ENCODE results near the gene LINGO3.
"Not testable (repeated sequence)": the region's sequence is repeated elsewhere in the genome, so short reads cannot be mapped to it uniquely, and the experiment has no call there.

Gene LINGO3

DNA sequence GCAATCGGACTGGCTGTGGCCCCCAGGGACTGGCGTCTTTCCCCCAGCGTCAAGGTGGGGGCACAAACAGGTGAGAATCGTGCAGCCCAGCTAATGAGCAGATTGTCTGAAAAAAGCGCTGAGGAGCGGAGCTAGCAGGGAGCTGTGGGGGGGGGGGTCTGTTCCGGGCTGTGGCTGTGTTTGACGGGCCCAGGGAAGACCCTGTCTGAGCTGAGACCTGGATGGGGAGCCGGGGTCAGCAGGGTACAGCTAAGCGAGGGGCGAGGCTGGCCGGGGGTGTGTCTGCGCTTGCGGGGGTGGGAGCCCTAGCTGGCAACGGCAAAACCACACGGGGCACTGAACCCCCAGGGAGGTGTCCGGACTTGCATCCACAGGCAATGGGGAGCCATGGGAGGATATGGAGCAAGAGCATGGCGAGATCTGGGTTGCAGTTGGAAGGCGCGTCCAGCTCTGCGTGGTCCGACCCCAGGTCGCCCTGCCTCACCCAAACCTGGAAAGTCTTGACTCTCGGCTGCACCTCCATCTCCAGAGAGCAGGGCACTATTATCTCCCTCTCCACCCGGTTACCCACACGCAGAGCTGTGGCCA is 4.6 kb downstream of the LINGO3 start:
- no peak for DNase-seq

DNA sequence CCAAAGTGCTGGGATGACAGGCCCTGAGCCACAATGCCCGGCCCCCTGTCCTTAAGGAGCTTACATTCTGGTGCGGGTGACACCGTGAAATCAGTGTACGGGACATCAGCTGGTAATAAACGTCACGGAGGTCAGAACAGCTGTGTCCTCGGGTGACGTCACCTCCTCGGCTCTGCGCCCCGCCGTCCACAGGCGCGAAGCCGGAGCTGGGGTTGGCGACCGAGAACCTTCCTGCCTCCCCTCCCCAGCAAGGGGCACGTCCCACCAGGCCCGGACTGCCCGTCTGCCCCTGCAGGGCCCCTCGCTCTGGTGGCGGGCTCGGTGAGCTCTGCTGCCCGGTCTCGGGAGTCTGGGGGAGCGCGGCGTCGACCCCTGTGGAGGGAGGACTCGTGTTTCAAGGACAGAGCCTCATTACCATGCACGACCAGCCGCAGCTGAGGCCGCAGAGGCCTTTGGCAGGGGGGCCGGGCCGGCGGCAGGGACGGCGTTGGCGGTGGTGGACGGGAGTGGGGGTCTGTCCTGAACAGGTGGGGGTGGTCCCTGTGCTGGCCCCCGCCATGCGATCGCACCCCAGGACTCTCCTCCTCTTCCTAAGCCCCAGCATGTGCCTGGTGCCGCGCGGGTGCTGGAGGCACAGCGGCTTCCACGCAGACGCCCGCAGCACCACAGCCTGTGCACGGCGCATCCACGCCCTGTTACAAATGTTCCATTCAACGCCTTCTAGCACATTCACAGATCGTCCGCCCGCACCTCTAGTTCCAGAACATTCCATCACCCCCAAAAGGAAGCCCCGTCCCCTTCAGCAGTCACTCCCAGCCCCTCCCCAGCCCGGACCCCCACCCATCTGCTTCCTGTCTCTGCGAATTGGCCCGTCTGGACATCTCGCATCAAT is 5.4 kb downstream of the LINGO3 start:
- DNase-seq = no peak

- no peak for DNase-seq
Measured at GRCh38 chr19:2300533-2300932, 7.4 kb downstream of the LINGO3 start.

DNA sequence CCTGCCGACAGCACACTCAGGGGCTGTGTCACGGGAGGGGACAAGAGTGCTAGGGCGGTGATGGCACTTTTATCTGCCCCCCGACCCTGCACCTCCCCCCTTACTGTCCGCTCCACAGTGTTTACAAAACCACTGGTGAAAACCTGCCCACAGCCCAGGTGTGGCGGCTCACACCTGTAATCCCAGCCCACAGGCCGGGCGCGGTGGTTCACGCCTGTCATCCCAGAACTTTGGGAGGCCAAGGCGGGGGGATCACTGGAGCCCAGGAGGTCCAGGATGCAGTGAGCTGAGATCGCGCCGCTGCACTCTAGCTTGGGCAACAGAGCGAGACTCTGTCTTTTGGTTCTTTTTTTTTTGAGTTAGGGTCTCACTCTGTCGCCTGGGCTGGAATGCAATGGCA is 11.8 kb downstream of the LINGO3 start:
- DNase-seq = no peak

- no peak for DNase-seq
Measured at GRCh38 chr19:2294687-2295335, 13.1 kb downstream of the LINGO3 start.

DNA sequence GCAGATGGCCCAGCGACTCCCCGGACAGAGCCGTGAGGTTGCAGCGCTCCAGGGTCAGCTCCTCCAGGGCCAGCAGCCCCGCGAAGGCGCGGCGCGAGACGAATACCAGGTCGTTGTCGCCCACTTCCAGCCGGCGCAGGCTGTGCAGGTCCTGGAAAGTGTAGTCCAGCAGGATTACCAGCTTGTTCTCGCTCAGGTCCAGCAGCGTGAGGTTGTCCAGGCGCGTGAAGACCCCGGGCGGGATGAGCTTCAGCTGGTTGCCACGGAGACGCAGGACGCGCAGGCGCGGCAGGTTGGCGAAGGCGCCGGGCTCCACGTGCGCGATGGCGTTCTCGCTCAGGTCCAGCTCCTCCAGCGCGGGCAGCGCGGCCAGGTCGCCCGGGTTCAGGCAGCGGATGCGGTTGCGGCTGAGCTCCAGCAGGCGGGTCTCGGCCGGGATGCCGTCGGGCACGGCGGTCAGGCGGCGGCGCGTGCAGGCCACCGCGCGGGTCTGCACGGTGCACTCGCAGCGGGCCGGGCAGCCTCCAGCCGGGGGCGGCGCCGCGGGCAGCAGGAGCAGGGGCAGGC is 16.7 kb downstream of the LINGO3 start:
- DNase-seq = no peak

- no peak for DNase-seq
Measured at GRCh38 chr19:2290441-2291184, 17.3 kb downstream of the LINGO3 start.

- peak; percentile 39 for DNase-seq
Measured at GRCh38 chr19:2289714-2290435, 18.1 kb downstream of the LINGO3 start.

- DNase-seq = no peak
Measured at GRCh38 chr19:2288818-2289713, 18.9 kb downstream of the LINGO3 start.

DNA sequence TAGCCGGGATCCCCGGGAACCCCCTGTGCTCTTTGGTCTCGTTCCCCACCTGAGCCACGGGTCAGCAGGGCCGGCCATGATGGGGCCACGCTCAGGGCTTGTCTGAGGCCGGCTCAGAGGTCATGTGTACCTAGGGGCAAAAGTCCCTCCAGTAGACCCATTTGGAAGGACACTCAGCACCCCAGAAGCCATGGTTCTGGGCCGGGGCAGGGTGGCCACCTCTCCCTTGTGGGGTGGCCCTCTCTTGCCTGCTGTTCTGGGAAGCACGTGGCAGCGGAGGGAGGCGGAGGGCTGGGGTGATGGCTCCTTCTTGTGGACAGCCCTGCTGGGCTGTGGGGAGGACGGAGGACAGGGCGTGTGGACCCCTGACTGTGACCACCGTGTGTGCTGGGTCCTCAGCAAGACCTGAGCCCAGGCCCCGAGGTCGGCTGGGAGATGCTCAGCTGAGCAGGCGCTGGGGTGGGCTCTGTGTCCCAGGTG is 19.6 kb downstream of the LINGO3 start:
- no peak for DNase-seq

- no peak for DNase-seq
Measured at GRCh38 chr19:2287585-2288337, 20.2 kb downstream of the LINGO3 start.

- no peak for DNase-seq
Measured at GRCh38 chr19:2286402-2287140, 21.4 kb downstream of the LINGO3 start.

DNA sequence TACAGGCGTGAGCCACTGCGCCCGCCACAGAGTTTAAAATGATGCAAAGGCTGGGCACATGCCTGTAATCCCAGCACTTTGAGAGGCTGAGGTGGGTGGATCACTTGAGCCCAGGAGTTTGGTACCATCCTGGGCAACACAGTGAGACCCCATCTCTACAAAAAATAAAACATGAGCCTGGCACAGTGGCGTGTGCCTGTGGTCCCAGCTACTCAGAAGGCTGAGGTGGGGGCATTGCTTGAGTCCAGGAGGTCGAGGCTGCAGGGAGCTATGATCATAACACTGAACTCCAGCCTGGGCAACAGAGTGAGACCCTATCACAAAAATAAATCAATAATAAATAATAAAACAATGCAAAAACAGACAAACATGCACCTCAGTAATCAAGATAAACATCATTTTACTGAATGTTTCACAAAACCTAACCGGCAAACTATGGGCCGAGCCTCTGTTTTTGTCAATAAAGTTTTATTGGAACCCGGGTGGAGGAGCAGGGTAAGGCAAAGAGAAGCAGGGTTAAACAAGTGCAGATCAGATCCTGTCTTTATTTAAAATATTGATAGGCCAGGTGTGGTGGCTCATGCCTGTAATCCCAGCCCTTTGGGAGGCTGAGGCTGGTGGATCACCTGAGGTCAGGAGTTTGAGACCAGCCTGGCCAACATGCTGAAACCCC is 24.0 kb downstream of the LINGO3 start:
- DNase-seq = no peak

DNA sequence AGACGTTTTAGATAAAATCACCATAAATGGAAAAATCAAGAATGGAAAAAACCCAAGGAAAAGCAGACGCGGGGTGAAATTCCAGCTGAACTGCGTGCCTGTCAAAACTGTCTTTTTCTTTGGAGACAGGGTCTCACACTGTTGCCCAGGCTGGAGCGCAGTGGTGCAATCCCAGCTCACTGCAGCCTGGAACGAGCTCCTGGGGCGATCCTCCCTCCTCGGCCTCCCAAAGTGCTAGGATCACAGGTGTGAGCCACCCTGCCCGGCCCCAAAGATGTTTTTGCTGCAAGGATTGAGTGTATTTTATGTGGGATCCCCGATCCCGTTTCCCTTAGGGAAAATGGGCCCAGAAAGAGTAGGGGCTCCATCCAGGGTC is 25.1 kb downstream of the LINGO3 start:
- no peak for DNase-seq

DNA sequence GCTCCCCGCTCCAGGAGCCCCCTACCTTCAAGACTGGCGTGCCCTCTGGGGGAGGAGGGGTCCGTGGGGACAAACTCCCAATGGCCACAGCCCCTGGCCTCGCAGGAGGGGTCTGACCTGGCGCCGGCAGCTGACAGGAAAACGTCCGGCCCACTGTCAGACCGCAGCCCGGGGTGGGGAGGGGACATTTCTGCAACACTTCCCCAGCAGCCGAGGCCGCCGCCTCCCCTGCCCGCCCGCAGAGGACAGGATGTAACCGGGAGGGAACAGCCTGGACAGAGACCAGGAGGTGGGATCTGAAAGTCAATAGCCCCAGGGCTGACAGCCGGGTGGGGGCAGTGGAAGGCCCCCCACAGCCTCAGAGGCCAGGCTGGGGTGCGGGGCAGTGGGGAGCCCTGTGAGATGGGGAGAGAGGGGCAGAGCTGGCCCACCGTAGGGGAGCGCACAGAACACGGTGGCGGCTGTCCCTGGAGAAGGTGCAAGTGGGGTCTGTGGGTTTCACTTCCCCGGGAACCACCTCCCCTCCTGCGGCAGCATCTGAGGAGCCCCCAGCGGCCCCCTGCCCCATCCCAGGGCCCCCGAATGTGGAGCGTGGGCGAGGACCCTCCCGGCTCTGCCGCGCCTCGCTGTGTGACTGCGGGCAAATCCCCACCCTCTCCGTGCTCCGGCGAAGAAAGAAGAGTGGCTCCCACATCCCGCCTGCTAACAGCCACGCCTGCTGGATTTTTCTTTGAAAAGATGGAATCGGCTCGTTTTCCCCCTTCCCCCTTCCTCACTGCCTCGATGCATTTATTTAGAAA is 25.7 kb downstream of the LINGO3 start, which contains the start of gene PEAK3:
PEAK3 (minus strand) TSS at position 114 of the 800 bp plus-strand sequence. CDS start 1,244 bp downstream, outside the sequence.
- peak; percentile 21 for DNase-seq

DNA sequence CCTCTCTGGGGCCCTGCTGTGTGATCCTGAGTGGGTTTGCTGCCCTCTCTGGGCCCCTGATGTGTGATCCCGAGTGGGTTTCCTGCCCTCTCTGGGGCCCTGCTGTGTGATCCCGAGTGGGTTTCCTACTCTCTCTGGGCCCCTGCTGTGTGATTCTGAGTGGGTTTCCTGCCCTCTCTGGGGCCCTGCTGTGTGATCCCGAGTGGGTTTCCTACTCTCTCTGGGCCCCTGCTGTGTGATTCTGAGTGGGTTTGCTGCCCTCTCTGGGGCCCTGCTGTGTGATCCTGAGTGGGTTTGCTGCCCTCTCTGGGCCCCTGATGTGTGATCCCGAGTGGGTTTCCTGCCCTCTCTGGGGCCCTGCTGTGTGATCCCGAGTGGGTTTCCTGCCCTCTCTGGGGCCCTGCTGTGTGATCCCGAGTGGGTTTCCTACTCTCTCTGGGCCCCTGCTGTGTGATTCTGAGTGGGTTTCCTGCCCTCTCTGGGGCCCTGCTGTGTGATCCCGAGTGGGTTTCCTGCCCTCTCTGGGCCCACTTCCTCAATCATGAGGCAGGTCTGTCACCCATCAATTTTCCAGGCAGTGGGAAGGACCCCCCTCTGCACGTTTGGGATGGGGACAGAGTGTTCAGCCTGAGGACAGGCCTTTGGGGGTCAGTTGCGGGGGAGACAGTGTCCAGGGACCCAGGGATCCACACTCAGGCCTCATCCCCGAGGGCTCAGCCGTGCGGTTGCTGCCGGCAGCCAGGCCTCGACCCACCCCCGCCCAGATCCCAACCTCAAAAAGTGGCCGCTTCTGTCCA is 26.5 kb downstream of the LINGO3 start:
- DNase-seq = not testable (repeated sequence)

Data from stimulated activated CD4-positive, alpha-beta T cell treated with anti-CD3 and anti-CD28 coated beads, Interleukin-4, amount 100 ng/mL, for 24 hours (primary cell).